ENCODE measurements around the gene FAM114A1.
"Not testable (repeated sequence)": the region's sequence is repeated elsewhere in the genome, so short reads cannot be mapped to it uniquely, and the experiment has no call there.

Gene FAM114A1

DNA sequence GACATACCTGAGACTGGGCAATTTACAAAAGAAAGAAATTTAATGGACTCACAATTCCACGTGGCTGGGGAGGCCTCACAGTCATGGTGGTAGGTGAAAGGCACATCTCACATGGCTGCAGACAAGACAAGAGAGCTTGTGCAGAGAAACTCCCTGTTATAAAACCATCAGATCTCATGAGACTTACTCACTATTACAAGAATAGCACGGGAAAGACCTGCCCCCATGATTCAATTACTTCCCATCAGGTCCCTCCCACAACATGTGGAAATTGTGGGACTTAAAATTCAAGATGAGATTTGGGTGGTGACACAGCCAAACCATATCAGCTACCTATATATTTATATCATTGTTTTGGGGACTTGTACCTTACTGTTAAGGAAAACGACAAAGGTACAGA lies 74.3 kb downstream of the FAM114A1 start:
- not testable (repeated sequence) for DNase-seq

DNA sequence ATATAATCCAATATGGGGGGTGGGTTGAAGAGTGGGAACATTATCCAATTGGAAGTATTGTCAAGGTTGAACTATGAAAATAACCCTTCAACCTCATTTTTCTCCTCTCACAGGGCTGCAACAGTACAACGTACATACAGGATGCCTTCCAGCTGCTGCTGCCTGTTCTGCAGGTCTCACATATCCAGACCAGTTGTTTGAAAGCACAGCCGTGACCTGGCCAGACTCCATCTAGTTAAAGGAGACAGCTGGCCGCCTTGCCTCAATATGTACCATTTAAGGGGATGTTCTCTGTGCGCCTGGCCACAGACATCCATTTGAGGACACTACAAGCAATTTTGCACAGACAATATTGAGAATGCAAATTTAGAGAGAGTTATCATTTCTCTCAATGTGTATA lies 75.7 kb downstream of the FAM114A1 start:
- DNase-seq: no peak

DNA sequence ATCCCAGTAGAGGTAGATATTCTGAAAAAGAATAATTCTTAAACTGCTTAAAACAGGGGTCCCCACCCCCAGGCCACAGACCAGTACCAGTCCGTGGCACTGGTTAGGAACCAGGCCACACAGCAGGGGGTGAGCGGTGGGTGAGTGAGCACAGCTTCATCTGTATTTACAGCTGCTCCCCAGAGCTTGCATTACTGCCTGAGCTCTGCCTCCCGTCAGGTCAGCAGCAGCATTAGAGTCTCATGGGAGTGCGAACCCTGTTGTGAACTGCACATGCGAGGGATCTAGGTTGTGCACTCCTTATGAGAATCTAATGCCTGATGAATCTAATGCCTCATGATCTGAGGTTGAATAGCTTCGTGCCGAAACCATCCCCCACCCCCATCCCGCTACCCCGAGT lies 76.8 kb downstream of the FAM114A1 start:
- no peak for DNase-seq

DNA sequence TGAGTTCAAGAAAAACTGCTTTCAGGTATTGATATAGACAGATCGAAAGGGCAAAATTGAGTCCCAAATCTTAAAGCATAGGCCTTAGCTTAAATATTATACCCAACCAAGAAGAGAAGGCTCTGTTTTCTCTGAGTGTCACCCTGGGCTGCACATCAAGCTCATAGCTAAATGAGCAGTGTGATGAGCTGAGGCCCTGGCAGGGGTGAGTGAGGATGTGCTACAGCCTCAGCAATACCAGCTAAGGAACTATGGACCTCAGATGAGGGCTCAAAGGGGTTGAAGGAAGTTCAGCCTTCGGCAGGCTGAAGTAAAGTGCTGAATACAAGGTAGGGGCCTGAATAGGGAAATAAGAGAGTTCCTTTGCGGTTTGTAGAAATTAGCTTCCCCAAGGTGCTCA lies 79.3 kb downstream of the FAM114A1 start:
- no peak for DNase-seq

DNA sequence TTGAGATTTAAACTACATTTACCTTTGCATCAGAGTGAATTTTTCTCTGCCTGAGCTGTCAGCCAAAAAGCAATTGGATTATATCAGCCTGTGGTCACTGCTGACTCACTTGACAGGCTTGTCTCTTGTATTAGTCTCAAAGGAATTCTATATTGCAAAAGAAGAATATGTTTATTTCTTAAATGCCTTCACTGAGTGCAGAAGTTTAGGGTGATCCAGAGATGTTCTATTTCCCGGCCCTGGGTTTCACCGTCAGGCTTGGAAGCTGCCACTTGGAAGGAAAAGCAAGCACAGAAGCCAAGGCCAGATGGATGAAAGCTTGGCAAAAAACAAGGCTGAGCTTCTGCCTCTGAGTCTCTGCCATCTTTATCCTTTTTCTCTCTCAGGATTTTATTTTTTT lies 80.9 kb downstream of the FAM114A1 start:
- no peak for DNase-seq

DNA sequence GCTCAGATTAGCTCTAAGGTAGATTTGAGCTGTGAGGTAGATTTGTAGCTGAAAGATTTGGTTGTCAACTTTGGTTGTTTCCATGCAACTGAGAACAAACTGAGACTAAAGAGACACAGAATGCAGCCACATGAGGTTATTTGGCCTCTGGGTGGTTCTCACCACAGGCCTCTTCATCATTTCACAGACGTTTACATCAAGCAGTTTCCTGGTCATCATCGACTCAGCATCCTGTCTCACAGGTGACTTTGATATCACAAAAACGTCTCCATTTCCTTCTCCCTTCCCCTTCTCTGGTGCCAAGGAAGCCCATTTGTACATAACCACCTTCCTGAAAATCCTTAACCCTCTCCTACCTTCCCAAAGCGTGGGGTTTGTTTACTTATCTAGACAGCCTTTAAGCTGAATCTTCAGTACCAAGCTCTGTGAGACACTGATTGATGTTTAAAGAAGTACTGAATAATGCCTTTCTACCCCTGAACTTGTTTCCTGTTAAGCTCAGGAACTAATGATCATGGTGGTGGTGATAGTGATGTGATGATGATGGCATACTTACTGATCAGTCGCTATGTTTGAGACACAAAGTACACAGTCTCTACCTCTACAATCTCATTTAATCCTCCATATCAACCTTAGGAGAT lies 81.9 kb downstream of the FAM114A1 start:
- no peak for DNase-seq

DNA sequence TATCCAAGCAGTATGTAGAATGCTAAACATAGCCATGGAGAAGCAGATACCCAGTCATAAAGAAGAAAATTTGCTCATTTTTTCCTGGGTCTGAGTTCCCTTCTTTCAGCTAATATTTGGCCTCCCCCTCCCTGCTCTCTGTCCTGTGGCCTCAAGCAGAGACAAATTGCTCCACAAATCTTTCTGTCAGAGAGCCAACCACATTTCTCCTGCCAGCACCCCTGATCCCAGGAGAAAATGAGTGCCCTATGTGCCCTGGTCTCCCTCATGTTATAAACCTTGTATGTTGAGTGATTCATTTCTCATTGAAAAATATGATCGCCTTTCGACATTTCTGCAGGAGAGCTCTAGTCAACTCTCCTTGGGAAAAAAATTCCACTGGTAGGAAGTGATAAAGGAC lies 82.6 kb downstream of the FAM114A1 start:
- DNase-seq: no peak

DNA sequence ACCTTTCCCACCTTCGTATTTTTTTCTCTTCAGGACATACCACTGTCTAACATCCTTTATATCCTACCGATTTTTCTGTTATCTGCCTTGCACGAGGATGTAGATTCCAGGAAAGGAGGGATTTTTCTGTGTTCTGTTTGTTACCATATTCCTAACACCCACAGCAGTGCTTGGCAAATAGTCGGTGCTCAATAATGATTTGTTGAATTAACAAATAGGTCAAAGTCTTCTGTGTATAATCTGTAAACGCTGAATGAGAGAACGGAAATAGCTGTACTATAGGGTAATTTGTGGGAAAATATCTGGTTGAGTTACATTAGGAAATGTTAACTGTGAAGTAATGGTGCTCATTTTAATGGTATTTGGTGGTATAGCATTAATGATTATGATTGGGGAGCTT lies 83.1 kb downstream of the FAM114A1 start:
- no peak for DNase-seq

DNA sequence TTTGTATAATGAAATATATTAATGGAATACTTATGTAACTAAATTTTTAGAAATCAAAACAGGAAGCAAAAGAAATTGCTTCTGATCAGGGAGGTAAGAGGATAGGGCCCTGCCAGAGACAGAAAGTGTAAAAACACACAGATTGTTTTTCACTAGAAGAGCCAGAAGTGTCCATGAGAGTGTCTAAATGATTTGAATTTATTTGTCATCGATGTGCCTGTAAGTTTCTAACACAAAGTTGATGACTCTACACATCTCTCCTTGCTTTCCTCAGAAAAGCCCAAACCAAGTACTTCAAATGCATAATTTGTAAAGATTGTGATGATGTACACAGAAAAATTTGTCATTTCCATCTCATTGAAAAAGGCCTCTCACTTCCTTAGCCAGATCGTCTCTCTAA lies 84.0 kb downstream of the FAM114A1 start:
- DNase-seq: no peak

DNA sequence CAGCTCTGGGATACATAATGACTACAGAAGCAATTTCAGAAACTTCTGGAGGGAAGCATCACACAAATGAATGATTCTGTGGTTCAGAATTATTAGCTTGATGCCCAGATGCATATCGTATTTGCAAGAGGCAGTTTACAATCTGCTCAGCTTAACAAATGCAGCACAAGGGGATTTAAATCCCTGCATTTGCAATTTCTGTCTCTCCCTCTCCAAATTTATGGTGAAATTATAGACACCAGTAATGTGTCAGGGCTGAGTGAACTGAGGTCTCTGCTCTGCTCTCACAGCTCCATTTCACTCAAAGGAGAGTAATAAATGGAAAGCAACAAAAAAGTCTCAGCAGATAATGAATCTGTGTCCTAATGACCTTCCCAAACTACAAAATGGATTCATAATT lies 84.4 kb downstream of the FAM114A1 start:
- no peak for DNase-seq

DNA sequence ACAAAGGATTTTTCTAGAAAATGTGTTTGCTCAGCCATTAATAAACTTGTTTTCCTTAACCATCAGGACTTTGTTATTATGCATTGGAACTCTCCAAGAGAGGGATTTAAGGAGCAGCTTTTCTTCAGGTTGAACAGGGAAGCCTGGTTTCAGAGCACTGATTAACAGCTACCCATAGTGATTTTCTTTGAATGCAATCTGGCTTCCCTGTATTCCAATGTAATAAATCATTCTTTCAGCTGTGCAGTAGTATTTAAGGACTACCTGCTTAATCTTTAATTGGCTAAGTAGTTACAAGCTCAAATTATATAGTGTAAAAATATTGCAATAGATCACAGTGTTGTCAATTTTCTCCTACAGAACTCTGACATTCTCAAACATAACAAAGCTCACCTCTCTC lies 87.1 kb downstream of the FAM114A1 start:
- no peak for DNase-seq

DNA sequence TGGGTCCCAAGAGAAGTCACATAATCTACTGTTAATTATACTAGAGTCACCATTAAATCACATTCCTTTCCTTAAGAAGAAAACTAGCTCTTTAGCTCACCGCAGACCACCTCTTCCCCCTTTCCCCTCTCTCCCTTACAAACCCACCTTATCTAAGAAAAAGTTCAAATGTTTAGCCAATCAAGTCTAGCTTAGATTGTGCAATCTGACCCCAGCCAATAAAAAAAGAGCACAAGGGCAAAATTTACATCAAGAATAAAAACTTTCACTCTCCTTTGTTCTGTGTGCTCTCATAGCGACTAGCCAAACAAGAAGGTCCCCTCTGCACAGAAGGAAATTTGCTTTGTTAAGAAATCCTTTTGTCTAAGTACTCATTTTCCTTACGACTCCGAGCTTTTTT lies 88.4 kb downstream of the FAM114A1 start:
- no peak for DNase-seq

DNA sequence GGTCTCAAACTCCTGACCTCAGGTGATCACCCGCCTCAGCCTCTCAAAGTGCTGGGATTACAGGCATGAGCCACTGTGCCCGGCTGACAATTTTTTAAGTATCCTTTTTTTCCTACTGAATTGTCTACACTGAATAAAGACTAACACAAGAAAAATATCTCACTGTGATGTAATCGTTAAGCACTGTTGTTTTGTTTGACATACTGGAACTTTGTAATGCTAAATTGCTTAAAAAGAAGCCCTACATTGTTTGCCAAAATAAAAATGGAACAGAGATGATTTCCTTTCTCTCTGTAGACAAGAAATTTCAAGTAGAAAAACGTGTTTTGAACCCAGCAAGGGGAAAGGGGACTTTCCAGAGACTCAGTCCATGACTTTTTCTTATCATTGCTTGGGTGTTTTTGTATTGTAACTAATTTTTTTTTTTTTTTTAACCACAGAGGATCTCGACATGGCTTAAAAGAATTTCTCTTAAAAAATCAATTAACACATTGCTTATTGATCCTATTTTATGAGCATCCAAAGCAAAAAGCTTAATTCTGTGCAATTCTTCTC lies 89.7 kb downstream of the FAM114A1 start:
- DNase-seq: no peak

DNA sequence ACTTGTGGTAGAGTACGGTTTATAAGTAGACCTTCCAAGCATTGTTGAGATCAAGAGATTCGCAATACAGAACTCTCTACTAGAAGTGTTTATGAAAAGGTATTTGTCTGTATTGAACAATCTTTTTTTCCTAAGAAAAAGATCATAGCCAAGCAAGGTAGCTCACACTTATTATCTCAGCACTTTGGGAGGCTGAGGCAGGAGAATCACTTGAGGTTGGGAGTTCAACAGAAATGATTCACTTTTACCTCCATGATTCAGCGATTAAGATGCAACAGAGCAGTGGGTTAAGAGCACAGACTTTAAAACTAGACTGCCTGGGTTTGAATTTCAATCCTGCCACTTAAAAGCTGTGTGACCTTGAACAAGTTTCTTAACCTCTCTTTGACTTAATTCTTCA lies 90.3 kb downstream of the FAM114A1 start:
- DNase-seq: no peak

DNA sequence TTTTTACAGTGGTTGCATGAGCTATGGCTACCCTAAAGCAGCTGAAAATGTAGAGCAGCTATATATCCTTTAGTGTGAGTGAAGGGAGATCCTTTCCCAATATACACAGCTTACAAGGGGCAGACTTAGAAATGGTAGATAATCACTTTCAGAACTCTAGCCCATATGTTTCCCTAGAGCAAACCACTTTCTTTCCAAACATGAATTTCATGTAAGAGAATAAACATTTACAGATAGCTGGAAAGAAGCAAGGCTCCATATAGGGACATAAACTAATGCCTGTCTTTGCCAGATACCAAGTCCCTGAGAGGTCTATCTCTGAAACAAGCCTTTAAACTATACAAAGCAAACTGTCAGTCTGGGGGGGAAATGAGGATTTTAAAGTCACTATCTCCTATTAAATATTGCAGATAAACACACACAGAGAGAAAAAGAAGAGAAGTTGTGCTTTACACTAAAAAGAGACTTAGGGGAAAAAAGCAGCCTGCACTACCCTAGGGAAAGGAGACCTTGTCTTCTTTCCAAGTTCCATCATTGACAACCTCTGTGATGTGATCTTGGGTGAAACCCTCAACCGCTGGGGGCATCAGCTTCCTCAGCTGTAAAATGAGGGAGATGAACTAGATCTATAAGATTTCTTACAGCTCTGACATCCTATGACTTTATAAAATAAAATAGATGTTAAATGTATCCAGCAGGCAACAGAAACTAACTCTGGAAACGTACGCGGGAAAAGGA lies 91.0 kb downstream of the FAM114A1 start:
- no peak for DNase-seq

DNA sequence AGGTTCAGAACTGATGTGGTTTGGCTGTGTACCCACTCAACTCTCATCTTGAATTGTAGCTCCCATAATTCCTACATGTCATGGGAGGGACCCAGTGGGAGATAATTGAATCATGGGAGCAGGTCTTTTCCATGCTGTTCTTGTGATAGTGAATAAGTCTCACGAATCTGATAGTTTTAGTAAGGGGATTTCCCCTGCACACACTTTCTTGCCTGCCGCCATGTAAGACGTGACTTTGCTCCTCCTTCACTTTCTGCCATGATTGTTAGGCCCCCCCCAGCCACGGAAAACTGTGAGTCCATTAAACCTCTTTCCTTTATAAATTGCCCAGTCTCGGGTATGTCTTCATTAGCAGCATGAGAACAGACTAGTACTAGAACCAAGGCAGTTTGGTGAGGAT lies 91.6 kb downstream of the FAM114A1 start:
- DNase-seq: not testable (repeated sequence)

DNA sequence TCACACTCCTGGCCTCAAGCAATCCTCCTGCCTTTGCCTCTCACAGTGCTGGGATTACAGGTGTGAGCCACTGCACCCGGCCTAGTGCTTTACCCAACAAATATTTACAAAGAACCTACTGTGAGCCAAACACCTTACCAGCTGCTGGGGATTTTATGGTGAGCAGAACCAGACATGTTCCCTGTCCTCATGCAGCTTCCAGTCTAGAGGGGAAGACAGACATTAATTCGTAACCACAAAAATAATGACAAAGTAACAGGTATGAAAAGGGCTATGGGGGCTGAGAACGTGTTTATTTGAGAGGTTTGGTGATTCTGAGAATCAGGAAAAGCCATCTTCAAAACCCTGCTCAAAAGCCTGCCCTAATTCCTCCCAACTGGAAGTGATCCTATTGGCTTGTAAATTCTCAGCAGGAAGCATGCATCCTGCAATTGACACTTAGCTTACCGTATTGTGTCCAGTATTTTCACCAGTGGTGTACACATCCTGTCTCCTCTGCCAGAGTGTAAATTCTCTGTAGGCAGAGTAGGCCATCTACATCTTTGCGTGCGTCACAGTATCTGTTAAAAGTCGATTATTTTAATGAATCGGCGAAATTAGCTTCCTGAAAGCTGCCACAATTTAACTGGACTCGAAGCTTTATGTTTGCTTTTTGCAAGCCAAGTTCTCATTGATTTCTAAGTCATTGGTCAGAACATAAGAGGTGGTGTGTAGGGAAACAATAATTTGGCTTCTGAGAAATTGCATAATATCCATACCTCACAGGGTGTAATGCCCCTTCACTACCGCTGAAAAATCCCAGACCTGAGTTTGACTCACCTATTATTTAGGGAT lies 97.6 kb downstream of the FAM114A1 start:
- no peak for DNase-seq

DNA sequence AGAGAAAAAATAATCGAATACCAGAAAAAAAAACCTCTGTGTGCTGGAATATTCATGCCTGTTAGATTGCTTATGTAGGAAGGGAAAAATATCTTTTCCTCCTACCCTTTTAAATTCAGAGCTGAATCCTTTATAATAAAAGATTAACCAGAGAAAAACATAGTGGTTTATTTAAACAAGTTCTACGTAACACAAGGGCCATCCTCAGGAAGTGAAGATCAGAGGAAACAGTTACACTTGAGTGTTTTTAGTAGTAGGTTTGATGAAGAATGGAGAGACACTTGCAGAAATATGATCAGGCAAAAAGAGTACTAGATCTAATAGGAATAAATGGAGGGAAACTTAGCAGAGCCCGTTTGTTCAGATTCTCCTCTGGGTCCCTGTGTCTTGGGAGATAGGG lies 98.3 kb downstream of the FAM114A1 start:
- no peak for DNase-seq

DNA sequence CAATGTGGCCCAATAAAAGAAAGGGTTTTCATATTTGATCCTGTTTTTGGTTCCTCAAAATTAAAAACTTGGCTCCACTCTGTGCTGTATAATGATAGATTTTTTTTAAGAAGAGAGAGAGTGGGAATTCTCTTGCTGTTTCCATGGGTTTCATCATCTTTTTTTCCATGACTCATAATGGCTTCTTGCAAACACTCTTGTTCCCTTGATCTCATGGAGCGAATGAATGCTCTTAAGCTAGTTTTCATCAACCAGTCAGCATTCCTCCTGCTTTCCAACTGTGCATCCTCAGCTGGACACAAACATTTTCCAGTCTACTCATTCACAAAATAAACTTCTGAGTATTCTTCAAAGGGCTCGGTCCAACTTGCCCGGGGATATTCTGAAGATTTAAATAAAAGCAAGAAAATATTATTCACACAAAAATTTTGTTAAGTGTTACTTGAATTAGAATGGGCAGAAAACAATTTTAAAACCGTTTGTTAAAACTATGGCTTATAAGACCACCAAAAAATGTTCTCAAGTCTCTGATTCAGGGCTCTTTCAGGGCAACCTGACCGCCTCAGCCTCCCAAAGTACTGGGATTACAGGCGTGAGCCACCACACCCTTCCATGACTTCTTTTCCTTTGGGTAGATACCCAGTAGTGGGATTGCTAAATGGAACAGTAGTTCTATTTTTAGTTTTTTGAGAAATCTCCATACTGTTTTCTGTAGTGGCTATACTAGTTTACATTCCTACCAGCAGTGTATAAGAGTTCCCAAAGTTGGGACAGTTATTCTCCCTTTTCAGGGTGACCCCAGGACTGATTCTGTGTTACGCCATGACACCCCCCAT lies 99.9 kb downstream of the FAM114A1 start:
- no peak for DNase-seq

DNA sequence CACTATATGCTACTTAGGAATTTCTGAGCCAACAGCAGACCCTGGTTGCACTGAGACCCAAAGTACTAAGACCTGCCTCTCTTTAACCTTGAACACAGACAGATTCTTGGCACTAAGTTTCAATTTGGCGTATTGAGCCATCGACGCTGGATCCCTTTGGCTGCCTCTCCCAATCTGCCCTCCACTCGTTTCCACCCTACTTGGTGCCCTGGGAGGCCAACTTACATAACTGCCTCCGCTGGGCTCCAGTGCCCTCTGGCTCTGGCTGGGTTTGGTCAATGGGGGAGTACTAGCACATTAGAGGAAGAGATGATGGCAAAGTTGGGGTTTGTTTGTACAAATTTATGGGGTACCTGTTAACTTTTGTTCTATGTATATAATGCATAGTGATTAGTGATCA lies 101.1 kb downstream of the FAM114A1 start:
- DNase-seq: no peak

DNA sequence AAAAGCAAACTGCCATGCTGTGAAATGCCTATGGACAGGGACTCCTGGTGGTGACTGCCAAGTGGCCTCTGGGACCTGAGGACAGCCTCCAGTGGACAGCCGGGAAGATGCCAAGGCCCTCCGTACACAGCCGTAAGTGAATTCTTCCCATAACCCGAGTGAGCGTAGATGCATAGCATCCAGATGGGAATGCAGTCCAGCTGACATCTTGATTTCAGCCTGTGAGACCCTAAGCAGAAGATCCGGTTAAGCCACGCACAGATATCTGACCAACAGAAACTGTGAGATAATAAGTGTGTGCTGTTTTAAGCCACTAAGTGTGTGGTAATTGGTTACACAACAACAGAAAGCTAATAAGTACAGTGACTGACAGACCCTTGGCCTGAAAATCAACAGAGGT lies 108.7 kb downstream of the FAM114A1 start:
- DNase-seq: no peak

DNA sequence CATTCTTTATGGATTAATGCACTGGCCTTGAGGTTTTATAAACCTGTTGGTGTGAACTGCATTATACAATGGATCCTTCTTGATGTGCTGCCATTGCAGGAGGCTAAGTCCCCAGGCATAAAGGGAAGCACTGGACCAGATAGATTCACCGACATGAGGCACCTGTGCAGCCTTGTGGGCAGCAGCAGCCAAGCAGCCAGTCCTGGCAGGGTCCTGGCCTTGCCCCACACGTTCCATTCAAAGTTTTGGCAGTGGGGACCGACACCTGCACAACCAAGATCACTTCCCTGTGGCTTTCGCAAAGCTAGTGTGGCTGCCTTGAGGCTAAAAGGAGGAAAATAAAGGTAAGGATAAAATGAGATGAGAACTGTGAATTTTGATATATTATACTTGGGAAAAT lies 111.5 kb downstream of the FAM114A1 start:
- DNase-seq: no peak
